B cell (primary cell): ENCODE results near the gene CYRIA. TPM values are rescaled to one million over a fixed set of nuclear protein-coding genes. Genes with fewer than 3 reads are reported as not detected.

Experiments used
- ATAC-seq: fragments of 200-7000 bp; cut with Tn5 transposase; one replicate; pipeline ENCODE4 v1.10.0; 2021; ENCODE audit warnings: low read depth, mild to moderate bottlenecking, moderate number of reproducible peaks, moderate library complexity
- CTCF ChIA-PET: fragments of 350-600 bp; sonication (Branson Sonifier 250); formaldehyde crosslinking; loops from one replicate; lab custom pipeline; 2021; ENCODE audit warnings: antibody characterized with exemption, inconsistent platforms; lab: Charles Lee
- POLR2A ChIA-PET: fragments of 350-600 bp; sonication (Branson Sonifier 250); formaldehyde crosslinking; loops from one replicate; lab custom pipeline; 2021; ENCODE audit warnings: antibody characterized with exemption; lab: Charles Lee
- DNase-seq: peaks from one replicate; pipeline ENCODE4 v3.0.0; 2013
- H2AFZ ChIP-seq: 2 replicates; pipeline ENCODE4 v1.6.1; 2012; ENCODE audit warnings: mild to moderate bottlenecking, low read depth, low read length; ENCODE audit not compliant: insufficient read depth, poor library complexity, severe bottlenecking
- H3K27ac ChIP-seq, 2 donors: 1 replicate in 1 of 2; 2 replicates in 1 of 2; pipeline ENCODE4 v1.5.1; 2012 to 2013; ENCODE audit warnings: low read length in 2 of 2, mild to moderate bottlenecking in 2 of 2, moderate library complexity in 1 of 2
- H3K27me3 ChIP-seq, 4 experiments: fragments of 200-600 bp in 1 of 4; sonication (generic) in 1 of 4; replicated peaks in 1 of 4; 1 replicate in 2 of 4; 2 replicates in 2 of 4; pipeline versions ENCODE4 v1.6.1 to v1.7.0; 2013 to 2016; ENCODE audit warnings: low read length in 3 of 4, mild to moderate bottlenecking in 2 of 4, mixed read lengths in 1 of 4, moderate library complexity in 1 of 4; ENCODE audit not compliant: insufficient read depth in 4 of 4, control insufficient read depth in 3 of 4; ENCODE audit errors: control extremely low read depth in 1 of 4
- H3K36me3 ChIP-seq, 2 experiments: replicated peaks in 1 of 2; 1 replicate in 1 of 2; 2 replicates in 1 of 2; pipeline versions ENCODE4 v1.6.1 to v1.7.1; 2013; ENCODE audit warnings: low read length in 1 of 2; ENCODE audit not compliant: insufficient read depth in 2 of 2, control insufficient read depth in 1 of 2; ENCODE audit errors: control extremely low read depth in 1 of 2, extremely low read depth in 1 of 2
- H3K4me1 ChIP-seq, 2 donors: fragments of 200-600 bp in 1 of 2; sonication (generic) in 1 of 2; 1 replicate in 1 of 2; 2 replicates in 1 of 2; pipeline versions ENCODE4 v1.5.1 to v1.6.1; 2013 to 2017; ENCODE audit warnings: low read length in 2 of 2; ENCODE audit not compliant: control insufficient read depth in 2 of 2, insufficient read depth in 2 of 2
- H3K4me2 ChIP-seq: replicated peaks from 2 replicates; pipeline ENCODE3; 2012; ENCODE audit warnings: mild to moderate bottlenecking, low read depth, low read length; ENCODE audit not compliant: poor library complexity, severe bottlenecking
- H3K4me3 ChIP-seq, 5 experiments: fragments of 200-600 bp in 1 of 5; sonication (generic) in 1 of 5; 1 replicate in 3 of 5; 2 replicates in 2 of 5; pipeline versions ENCODE4 v1.5.1 to v1.7.0; 2011 to 2016; ENCODE audit warnings: low read length in 4 of 5, mild to moderate bottlenecking in 4 of 5, low read depth in 2 of 5, control low read depth in 1 of 5, moderate library complexity in 1 of 5; ENCODE audit not compliant: insufficient read depth in 1 of 5; ENCODE audit errors: control extremely low read depth in 1 of 5, extremely low read depth in 1 of 5
- H3K79me2 ChIP-seq: fragments of 200-600 bp; sonication (generic); one replicate; pipeline ENCODE4 v1.6.0; 2016; ENCODE audit warnings: low read length; ENCODE audit not compliant: control insufficient read depth, insufficient read depth
- H3K9ac ChIP-seq: fragments of 200-600 bp; sonication (generic); 2 replicates; pipeline ENCODE4 v1.6.1; 2017; ENCODE audit warnings: mild to moderate bottlenecking, low read length, moderate library complexity
- H3K9me3 ChIP-seq, 3 donors: one replicate each; pipeline versions ENCODE4 v1.6.1 to v1.7.1; 2013; ENCODE audit warnings: low read length in 2 of 3; ENCODE audit not compliant: control insufficient read depth in 2 of 3, insufficient read depth in 1 of 3; ENCODE audit errors: control extremely low read depth in 1 of 3
- H4K20me1 ChIP-seq: 2 replicates; pipeline ENCODE4 v1.6.0; 2012; ENCODE audit warnings: mild to moderate bottlenecking, low read length; ENCODE audit not compliant: insufficient read depth, control insufficient read depth, poor library complexity, severe bottlenecking
- H3K27ac Mint-ChIP-seq: one replicate; pipeline ENCODE4 v1.8.0; 2021; ENCODE audit warnings: mixed read lengths
- H3K27me3 Mint-ChIP-seq: one replicate; pipeline ENCODE4 v1.8.0; 2021; ENCODE audit warnings: mixed read lengths
- H3K4me1 Mint-ChIP-seq: one replicate; pipeline ENCODE4 v1.8.0; 2021; ENCODE audit warnings: mixed read lengths
- H3K4me3 Mint-ChIP-seq: one replicate; pipeline ENCODE4 v1.8.0; 2021; ENCODE audit warnings: mixed read lengths
- H3K9me3 Mint-ChIP-seq: one replicate; pipeline ENCODE4 v1.8.0; 2022; ENCODE audit warnings: mixed read lengths; ENCODE audit not compliant: insufficient read depth
- EZH2 ChIP-seq: IDR thresholded peaks from 2 replicates; pipeline ENCODE4 v1.6.1; 2012; ENCODE audit warnings: borderline replicate concordance, low read depth, mild to moderate bottlenecking, moderate library complexity, low read length; ENCODE audit not compliant: insufficient read depth, poor library complexity, severe bottlenecking
- WGBS: methylation state at CpG from one replicate; pipeline ENCODE4 v1.1.5; 2013; ENCODE audit warnings: missing lambda C conversion rate; ENCODE audit not compliant: insufficient coverage; 5-methylcytosine and 5-hydroxymethylcytosine counted together
- intact Hi-C: fragments of 100-400 bp; cut with micrococcal nuclease; formaldehyde crosslinking; loops from one replicate; pipeline ENCODE4 v1.10.0; 2022
- polyA plus RNA-seq: library from polyadenylated mRNA; depleted of rRNA; stranded (reverse); fragments of >200 nt; gene quantifications from 2 replicates; pipeline ENCODE4 v1.2.3, GENCODE V29; 2012
- total RNA-seq, 2 donors: library from RNA; stranded (reverse); fragments of 120-200 nt in 1 of 2; gene quantifications; 1 replicate in 1 of 2; 2 replicates in 1 of 2; pipeline versions ENCODE4 v1.2.3 to v1.2.4, GENCODE V29; 2013 to 2022
- TF ChIP-seq, protein P1 (sequence below): fragments of 200-600 bp; IDR thresholded peaks from one replicate; pipeline ENCODE4 v1.8.0; 2022; ENCODE audit warnings: antibody characterized with exemption, mild to moderate bottlenecking

Gene CYRIA
- total and polyA plus RNA-seq, 2 donors (not counting 1 experiment from before 2014, with no cell fraction given) = 16.8 to 58.8 TPM

DNA sequence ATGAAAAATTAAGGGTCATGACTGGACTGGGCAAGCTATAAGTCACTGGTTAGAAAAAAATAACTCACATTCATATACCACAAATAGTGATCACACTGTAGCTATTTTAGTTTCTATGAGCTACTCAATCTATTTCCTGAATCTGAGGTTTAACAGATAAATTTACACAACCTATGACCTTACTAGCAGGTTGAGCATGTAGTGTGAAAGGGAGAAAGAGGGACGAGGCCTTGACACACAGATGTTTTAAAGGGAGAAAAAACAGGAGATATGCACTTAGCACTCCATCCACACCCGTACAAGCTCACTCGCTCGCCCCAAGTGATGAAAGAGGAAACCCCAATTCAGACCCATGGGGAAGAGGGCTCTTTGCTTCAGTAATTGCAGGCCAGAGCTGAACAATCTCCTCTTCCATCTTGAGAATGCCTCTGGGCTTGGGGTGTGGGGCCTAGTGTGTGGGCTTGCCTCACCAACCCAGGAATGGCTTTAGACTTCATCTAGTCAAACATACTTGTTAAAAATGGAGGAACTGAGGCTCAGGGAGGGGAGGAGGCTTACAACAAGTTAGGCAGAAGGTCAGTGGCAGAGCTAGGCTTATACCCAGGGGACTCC lies 10.7 kb downstream of the CYRIA start:
- Histone ChIP-seq H3K36me3 (peaks cover 0 to 13% of the 10 kb centered on the region in 2 experiments), H3K9me3 (no peaks in the 10 kb centered on the region), H4K20me1 (peaks cover 3% of the 10 kb centered on the region), H3K27ac (peak overlapping the region; percentile 66 to 82), H3K27me3 (no peaks in the 10 kb centered on the region), H3K79me2 (peaks cover 88% of the 10 kb centered on the region), H3K4me3 (peak overlapping the region in 2 of 5 experiments; percentile 6 to 43), H2AFZ (no peak overlapping the region), H3K4me2 (peak overlapping the region; percentile 68), H3K4me1 (peaks cover 100% of the 10 kb centered on the region in 2 donors), H3K9ac (peak overlapping the region; percentile 24)
- intact Hi-C loops = loop anchor here (1.0 to 5.0 kb wide), 3 partner anchors 8 to 72 kb away; no protein-coding TSS in a partner anchor
- ChIA-PET CTCF (interaction anchor here (0.6 to 6.7 kb wide), 12 partner anchors 9 to 1152 kb away, joined by 3 to 50 read pairs (median 6); partner anchors contain the start of gene CYRIA), POLR2A (interaction anchor here (0.6 to 1.8 kb wide), 2 partner anchors 10 to 306 kb away, joined by 4 to 9 read pairs; no protein-coding TSS in a partner anchor)
- TF ChIP-seq, protein P1, sequence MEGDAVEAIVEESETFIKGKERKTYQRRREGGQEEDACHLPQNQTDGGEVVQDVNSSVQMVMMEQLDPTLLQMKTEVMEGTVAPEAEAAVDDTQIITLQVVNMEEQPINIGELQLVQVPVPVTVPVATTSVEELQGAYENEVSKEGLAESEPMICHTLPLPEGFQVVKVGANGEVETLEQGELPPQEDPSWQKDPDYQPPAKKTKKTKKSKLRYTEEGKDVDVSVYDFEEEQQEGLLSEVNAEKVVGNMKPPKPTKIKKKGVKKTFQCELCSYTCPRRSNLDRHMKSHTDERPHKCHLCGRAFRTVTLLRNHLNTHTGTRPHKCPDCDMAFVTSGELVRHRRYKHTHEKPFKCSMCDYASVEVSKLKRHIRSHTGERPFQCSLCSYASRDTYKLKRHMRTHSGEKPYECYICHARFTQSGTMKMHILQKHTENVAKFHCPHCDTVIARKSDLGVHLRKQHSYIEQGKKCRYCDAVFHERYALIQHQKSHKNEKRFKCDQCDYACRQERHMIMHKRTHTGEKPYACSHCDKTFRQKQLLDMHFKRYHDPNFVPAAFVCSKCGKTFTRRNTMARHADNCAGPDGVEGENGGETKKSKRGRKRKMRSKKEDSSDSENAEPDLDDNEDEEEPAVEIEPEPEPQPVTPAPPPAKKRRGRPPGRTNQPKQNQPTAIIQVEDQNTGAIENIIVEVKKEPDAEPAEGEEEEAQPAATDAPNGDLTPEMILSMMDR = no peak
- no peak for TF ChIP-seq EZH2
- no peaks in the 10 kb centered on the region for H3K27me3 Mint-ChIP-seq
- H3K4me3 Mint-ChIP-seq = peak overlapping the region; percentile 84
- H3K4me1 Mint-ChIP-seq = peaks cover 99% of the 10 kb centered on the region
- DNase-seq (peak; percentile 68), ATAC-seq (peak; percentile 40)
- H3K9me3 Mint-ChIP-seq = no peaks in the 10 kb centered on the region
- H3K27ac Mint-ChIP-seq = peak overlapping the region; percentile 86
- WGBS = 0% methylated on average over 2 of the region's 4 CpGs

DNA sequence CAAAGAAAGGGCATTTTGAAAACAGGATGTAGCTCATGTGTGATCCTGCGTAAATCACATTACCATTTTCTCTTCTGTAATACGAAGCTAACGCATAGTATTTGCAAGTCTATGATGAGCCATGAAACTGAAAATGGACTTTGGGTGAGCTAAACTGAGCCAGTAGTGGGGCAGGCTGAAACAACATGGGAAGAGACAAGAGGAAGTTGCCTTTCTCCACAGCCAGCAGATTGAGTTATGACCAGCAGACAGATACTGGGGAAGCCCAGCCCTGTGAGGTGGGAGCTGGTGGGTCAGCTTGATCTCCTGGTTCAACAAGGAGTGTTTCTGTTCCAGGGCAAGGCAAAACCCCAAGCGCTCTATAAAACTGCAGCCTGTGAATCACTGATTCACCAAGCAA lies 11.8 kb downstream of the CYRIA start:
- Histone ChIP-seq H3K4me1 (peaks cover 97 to 98% of the 10 kb centered on the region in 2 donors), H3K9me3 (no peaks in the 10 kb centered on the region), H3K9ac (peak overlapping the region; percentile 33), H3K79me2 (peaks cover 88% of the 10 kb centered on the region), H4K20me1 (peaks cover 13% of the 10 kb centered on the region), H3K4me2 (peak overlapping the region; percentile 68), H3K4me3 (peak overlapping the region in 1 of 5 experiments; percentile 27), H3K27ac (peak overlapping the region; percentile 66 to 82), H2AFZ (no peak overlapping the region), H3K27me3 (no peaks in the 10 kb centered on the region), H3K36me3 (peaks cover 0 to 4% of the 10 kb centered on the region in 2 experiments)
- ATAC-seq = peak; percentile 31
- intact Hi-C loops = loop anchor here (5.0 kb wide), 1 partner anchor 34 kb away; no protein-coding TSS in a partner anchor
- H3K27ac Mint-ChIP-seq = peak overlapping the region; percentile 89
- TF ChIP-seq, protein P1 = no peak
- no peak for TF ChIP-seq EZH2
- DNase-seq = peak; percentile 78
- peaks cover 97% of the 10 kb centered on the region for H3K4me1 Mint-ChIP-seq
- ChIA-PET CTCF (interaction anchor here (1.2 to 6.7 kb wide), 6 partner anchors 10 to 103 kb away, joined by 3 to 50 read pairs (median 12); partner anchors contain the start of gene CYRIA), POLR2A (interaction anchor here (0.6 to 1.8 kb wide), 3 partner anchors 11 to 104 kb away, joined by 3 to 9 read pairs (median 3); no protein-coding TSS in a partner anchor)
- no peaks in the 10 kb centered on the region for H3K27me3 Mint-ChIP-seq
- H3K4me3 Mint-ChIP-seq = peak overlapping the region; percentile 79
- no peaks in the 10 kb centered on the region for H3K9me3 Mint-ChIP-seq
- WGBS = no CpG with 5 or more reads among the region's 4 CpGs
